MM.1S (cell line): ENCODE data around the gene HEATR5A.

ENCODE experiments used
- DNase-seq: peaks from one replicate; pipeline ENCODE4 v3.0.0-alpha.2; 2015
- H2AFZ ChIP-seq: fragments of 300-600 bp; sonication (generic); 2 replicates; pipeline ENCODE4 v1.6.0; 2016; ENCODE audit warnings: antibody characterized with exemption, low read length
- H3F3A ChIP-seq: fragments of 300-600 bp; sonication (generic); 2 replicates; pipeline ENCODE4 v1.6.1; 2016; ENCODE audit warnings: mild to moderate bottlenecking, antibody characterized with exemption, low read length, moderate library complexity, mixed read lengths; ENCODE audit not compliant: insufficient read depth
- H3K27ac ChIP-seq: fragments of 300-600 bp; sonication (generic); 2 replicates; pipeline ENCODE4 v1.5.1; 2016; ENCODE audit warnings: mild to moderate bottlenecking, low read length
- H3K27me3 ChIP-seq: fragments of 300-600 bp; sonication (generic); replicated peaks from 2 replicates; pipeline ENCODE4 v1.6.0; 2016; ENCODE audit warnings: low read length; ENCODE audit not compliant: insufficient read depth
- H3K36me3 ChIP-seq: fragments of 300-600 bp; sonication (generic); replicated peaks from 2 replicates; pipeline ENCODE4 v1.6.1; 2016; ENCODE audit warnings: mild to moderate bottlenecking, low read length, mixed read lengths; ENCODE audit not compliant: insufficient read depth
- H3K4me1 ChIP-seq: fragments of 300-600 bp; sonication (generic); 2 replicates; pipeline ENCODE4 v1.6.1; 2016; ENCODE audit warnings: low read length, mixed read lengths
- H3K4me2 ChIP-seq: fragments of 300-600 bp; sonication (generic); 2 replicates; pipeline ENCODE4 v1.6.0; 2016; ENCODE audit warnings: low read depth, low read length
- H3K4me3 ChIP-seq: fragments of 300-600 bp; sonication (generic); 2 replicates; pipeline ENCODE4 v1.5.1; 2016; ENCODE audit warnings: low read length, mixed read lengths
- H3K79me2 ChIP-seq: fragments of 300-600 bp; sonication (generic); 2 replicates; pipeline ENCODE4 v1.6.1; 2016; ENCODE audit warnings: mixed run types, low read length, mixed read lengths
- H3K9ac ChIP-seq: fragments of 300-600 bp; sonication (generic); 2 replicates; pipeline ENCODE4 v1.6.1; 2016; ENCODE audit warnings: low read length, mixed read lengths
- H3K9me2 ChIP-seq: fragments of 300-600 bp; sonication (generic); replicated peaks from 2 replicates; pipeline ENCODE4 v1.6.1; 2016; ENCODE audit warnings: mild to moderate bottlenecking, low read length, mixed read lengths; ENCODE audit not compliant: insufficient read depth
- H3K9me3 ChIP-seq: fragments of 300-600 bp; sonication (generic); replicated peaks from 2 replicates; pipeline ENCODE4 v1.6.1; 2016; ENCODE audit warnings: mild to moderate bottlenecking, low read length, mixed read lengths; ENCODE audit not compliant: insufficient read depth
- H4K20me1 ChIP-seq: fragments of 300-600 bp; sonication (generic); 2 replicates; pipeline ENCODE4 v1.6.1; 2016; ENCODE audit warnings: mild to moderate bottlenecking, low read length, moderate library complexity, mixed read lengths; ENCODE audit not compliant: insufficient read depth
- EZH2 ChIP-seq: fragments of 300-600 bp; sonication (generic); optimal IDR thresholded peaks from 2 replicates; pipeline ENCODE3; 2017; ENCODE audit warnings: low read depth, mild to moderate bottlenecking, antibody characterized with exemption, low read length, mixed read lengths
- EZH2phosphoT487 ChIP-seq: fragments of 300-600 bp; sonication (generic); IDR thresholded peaks from 2 replicates; pipeline ENCODE4 v1.6.1; 2018; ENCODE audit warnings: antibody characterized with exemption, low read length
- TF ChIP-seq, protein P1 (sequence below): fragments of 300-600 bp; sonication (generic); IDR thresholded peaks from 2 replicates; pipeline ENCODE4 v1.5.1; 2016; ENCODE audit warnings: antibody characterized with exemption, low read length, mixed read lengths

The HEATR5A gene

GRCh38 chr14:31461545-31461944 is 41.2 kb upstream of the HEATR5A start:
- Histone ChIP-seq H3K4me3 (no peak overlapping the region), H3K36me3 (no peaks in the 10 kb centered on the region), H3F3A (no peaks in the 10 kb centered on the region), H3K4me2 (no peak overlapping the region), H4K20me1 (no peaks in the 10 kb centered on the region), H3K9me2 (no peaks in the 10 kb centered on the region), H3K27me3 (no peaks in the 10 kb centered on the region), H3K4me1 (no peaks in the 10 kb centered on the region; the same call in 1 of the 2 replicates), H3K9ac (no peak overlapping the region), H2AFZ (no peak overlapping the region), H3K9me3 (no peaks in the 10 kb centered on the region), H3K27ac (no peak overlapping the region), H3K79me2 (peaks cover 4% of the 10 kb centered on the region; the same call in 1 of the 2 replicates)
- DNase-seq: no peak
- TF ChIP-seq EZH2phosphoT487 (no peak), EZH2 (no peak)
- TF ChIP-seq, protein P1, sequence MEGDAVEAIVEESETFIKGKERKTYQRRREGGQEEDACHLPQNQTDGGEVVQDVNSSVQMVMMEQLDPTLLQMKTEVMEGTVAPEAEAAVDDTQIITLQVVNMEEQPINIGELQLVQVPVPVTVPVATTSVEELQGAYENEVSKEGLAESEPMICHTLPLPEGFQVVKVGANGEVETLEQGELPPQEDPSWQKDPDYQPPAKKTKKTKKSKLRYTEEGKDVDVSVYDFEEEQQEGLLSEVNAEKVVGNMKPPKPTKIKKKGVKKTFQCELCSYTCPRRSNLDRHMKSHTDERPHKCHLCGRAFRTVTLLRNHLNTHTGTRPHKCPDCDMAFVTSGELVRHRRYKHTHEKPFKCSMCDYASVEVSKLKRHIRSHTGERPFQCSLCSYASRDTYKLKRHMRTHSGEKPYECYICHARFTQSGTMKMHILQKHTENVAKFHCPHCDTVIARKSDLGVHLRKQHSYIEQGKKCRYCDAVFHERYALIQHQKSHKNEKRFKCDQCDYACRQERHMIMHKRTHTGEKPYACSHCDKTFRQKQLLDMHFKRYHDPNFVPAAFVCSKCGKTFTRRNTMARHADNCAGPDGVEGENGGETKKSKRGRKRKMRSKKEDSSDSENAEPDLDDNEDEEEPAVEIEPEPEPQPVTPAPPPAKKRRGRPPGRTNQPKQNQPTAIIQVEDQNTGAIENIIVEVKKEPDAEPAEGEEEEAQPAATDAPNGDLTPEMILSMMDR: no peak

GRCh38 chr14:31457665-31458659 is 37.6 kb upstream of the HEATR5A start:
- H3K27me3 ChIP-seq: no peaks in the 10 kb centered on the region
- peak overlapping the region; percentile 83; the same call in 1 of the 2 replicates for H3K9ac ChIP-seq
- H3K4me2 ChIP-seq: peak overlapping the region; percentile 74; the same call in 1 of the 2 replicates
- no peaks in the 10 kb centered on the region for H3K9me3 ChIP-seq
- no peaks in the 10 kb centered on the region for H3K36me3 ChIP-seq
- TF ChIP-seq EZH2: no peak
- H3K79me2 ChIP-seq: peaks cover 9% of the 10 kb centered on the region; the same call in 1 of the 2 replicates
- H3K4me1 ChIP-seq: no peaks in the 10 kb centered on the region; the same call in 1 of the 2 replicates
- no peaks in the 10 kb centered on the region for H3K9me2 ChIP-seq
- DNase-seq: no peak
- no peaks in the 10 kb centered on the region for H3F3A ChIP-seq
- no peaks in the 10 kb centered on the region for H4K20me1 ChIP-seq
- H3K4me3 ChIP-seq: peak overlapping the region; percentile 38; the same call in 1 of the 2 replicates
- H3K27ac ChIP-seq: no peak overlapping the region
- H2AFZ ChIP-seq: peak overlapping the region; percentile 63; the same call in 1 of the 2 replicates

DNA sequence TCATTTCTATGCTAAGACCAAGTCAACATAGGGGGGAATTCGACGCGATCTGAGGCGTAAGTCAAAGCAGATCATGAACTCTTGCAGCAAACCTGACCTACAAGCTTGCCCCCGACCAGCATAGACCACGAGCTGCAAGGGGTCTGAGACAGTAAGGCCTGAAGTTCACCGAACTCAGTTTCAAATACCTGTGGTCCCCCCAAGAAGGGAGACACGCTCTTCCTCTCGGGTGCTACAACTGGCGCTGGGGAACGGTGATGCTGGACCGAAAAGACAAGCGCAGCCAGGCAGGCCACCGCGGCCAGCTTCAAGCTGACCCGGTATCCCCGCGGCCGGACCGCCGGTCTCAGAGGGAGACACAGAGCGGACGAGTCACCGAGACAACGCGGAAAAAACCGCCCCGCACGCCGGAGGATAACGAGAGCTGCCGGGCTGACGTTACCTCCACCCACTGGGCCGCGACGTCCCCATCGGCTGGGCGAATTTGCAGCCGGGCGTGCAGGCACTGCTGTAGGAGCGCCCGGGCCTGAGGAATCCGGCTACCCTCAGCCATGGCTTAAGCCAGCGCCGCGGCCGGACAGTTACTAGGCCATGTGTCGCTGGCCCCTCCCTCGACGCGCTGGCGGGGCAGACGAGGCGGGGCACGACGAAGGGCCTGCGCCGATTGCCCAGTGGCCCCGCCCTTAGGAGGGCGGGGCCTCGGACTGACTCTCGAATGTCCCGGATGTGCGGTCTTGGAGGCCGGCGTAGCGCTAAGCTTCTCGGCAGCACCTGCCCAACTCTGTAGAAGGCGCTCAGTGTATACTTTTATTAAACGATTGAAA is 36.7 kb upstream of the HEATR5A start, which contains the start of gene DTD2:
TSS of gene DTD2 (minus strand) at position 666 of the 824 bp plus-strand sequence. CDS start at position 553, 113 bp downstream.
- Histone ChIP-seq H3K4me1 (no peaks in the 10 kb centered on the region; the same call in 1 of the 2 replicates), H3K36me3 (no peaks in the 10 kb centered on the region), H3K4me3 (peak within 1 kb of the TSS; percentile 85), H2AFZ (peak within 1 kb of the TSS; percentile 77), H3K9me3 (no peaks in the 10 kb centered on the region), H3K9me2 (no peaks in the 10 kb centered on the region), H4K20me1 (no peaks in the 10 kb centered on the region), H3K79me2 (peaks cover 9% of the 10 kb centered on the region; the same call in 1 of the 2 replicates), H3K27ac (peak within 1 kb of the TSS; percentile 65), H3F3A (no peaks in the 10 kb centered on the region), H3K27me3 (no peaks in the 10 kb centered on the region), H3K9ac (peak within 1 kb of the TSS; percentile 83), H3K4me2 (peak within 1 kb of the TSS; percentile 74; the same call in 1 of the 2 replicates)
- no peak for TF ChIP-seq EZH2phosphoT487
- TF ChIP-seq EZH2: no peak
- TF ChIP-seq, protein P1: no peak
- DNase-seq: peak; percentile 90
